ENCODE measurements around the gene RNF38.

DNA sequence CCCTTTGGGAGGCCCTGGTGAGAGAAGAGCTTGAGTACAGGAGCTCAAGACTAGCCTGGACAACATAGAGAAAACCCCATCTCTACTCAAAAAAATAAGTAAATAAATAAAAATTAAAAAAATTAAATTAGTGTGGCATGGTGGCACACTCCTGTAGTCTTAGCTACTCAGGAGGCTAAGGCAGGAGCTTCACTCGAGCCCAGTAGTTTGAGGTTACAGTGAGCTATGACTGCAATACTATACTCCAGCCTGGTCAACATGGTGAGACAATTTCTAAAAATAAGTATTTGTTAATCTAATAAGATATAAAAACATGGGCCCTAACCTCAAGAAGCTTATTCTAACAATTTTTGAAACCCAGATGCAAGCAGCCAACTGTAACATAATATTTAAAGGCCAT, 7.6 kb downstream of the RNF38 start:
- TF ChIP-seq POLR2A (IDR thresholded peaks at IDR 0.05): no peak
- TF ChIP-seq, protein P1, sequence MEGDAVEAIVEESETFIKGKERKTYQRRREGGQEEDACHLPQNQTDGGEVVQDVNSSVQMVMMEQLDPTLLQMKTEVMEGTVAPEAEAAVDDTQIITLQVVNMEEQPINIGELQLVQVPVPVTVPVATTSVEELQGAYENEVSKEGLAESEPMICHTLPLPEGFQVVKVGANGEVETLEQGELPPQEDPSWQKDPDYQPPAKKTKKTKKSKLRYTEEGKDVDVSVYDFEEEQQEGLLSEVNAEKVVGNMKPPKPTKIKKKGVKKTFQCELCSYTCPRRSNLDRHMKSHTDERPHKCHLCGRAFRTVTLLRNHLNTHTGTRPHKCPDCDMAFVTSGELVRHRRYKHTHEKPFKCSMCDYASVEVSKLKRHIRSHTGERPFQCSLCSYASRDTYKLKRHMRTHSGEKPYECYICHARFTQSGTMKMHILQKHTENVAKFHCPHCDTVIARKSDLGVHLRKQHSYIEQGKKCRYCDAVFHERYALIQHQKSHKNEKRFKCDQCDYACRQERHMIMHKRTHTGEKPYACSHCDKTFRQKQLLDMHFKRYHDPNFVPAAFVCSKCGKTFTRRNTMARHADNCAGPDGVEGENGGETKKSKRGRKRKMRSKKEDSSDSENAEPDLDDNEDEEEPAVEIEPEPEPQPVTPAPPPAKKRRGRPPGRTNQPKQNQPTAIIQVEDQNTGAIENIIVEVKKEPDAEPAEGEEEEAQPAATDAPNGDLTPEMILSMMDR (IDR thresholded peaks at IDR 0.05): no peak
